Neural cell (in vitro differentiated cells): ENCODE data around the gene PCK1. TPM values are rescaled to one million over a fixed set of nuclear protein-coding genes. Genes with fewer than 3 reads are reported as not detected.

Experiments used
- H2AFZ ChIP-seq: fragments of 200-600, 300-800 bp; sonication (generic), shearing (Covaris generic); 2 replicates; pipeline ENCODE4 v1.6.0; 2014; ENCODE audit warnings: low read depth, mild to moderate bottlenecking, antibody characterized with exemption, low read length, moderate library complexity
- H3F3A ChIP-seq: fragments of 200-600 bp; shearing (Covaris generic); 2 replicates; pipeline ENCODE4 v1.6.1; 2016; ENCODE audit warnings: mild to moderate bottlenecking, moderate library complexity, mixed read lengths, antibody characterized with exemption, low read length; ENCODE audit not compliant: insufficient read depth, poor library complexity, severe bottlenecking
- H3K27ac ChIP-seq: fragments of 200-600, 300-800 bp; sonication (generic), shearing (Covaris generic); 2 replicates; pipeline ENCODE4 v1.5.1; 2014; ENCODE audit warnings: mild to moderate bottlenecking, low read length, moderate library complexity
- H3K27me3 ChIP-seq: fragments of 300-800, 200-600 bp; sonication (generic), shearing (Covaris generic); 2 replicates; pipeline ENCODE4 v1.6.0; 2014; ENCODE audit warnings: mild to moderate bottlenecking, low read depth, low read length, moderate library complexity; ENCODE audit not compliant: insufficient read depth
- H3K36me3 ChIP-seq: fragments of 300-800, 200-600 bp; sonication (generic), shearing (Covaris generic); 2 replicates; pipeline ENCODE4 v1.5.1; 2014; ENCODE audit warnings: mild to moderate bottlenecking, antibody characterized with exemption, low read length, moderate library complexity; ENCODE audit not compliant: insufficient read depth
- H3K4me2 ChIP-seq: fragments of 300-800, 200-600 bp; sonication (generic), shearing (Covaris generic); 2 replicates; pipeline ENCODE4 v1.6.0; 2014; ENCODE audit warnings: mild to moderate bottlenecking, low read length
- H3K4me3 ChIP-seq: fragments of 300-800, 200-600 bp; sonication (generic), shearing (Covaris generic); 2 replicates; pipeline ENCODE4 v1.5.1; 2014; ENCODE audit warnings: mild to moderate bottlenecking, low read length, moderate library complexity
- H3K79me2 ChIP-seq: fragments of 200-600 bp; shearing (Covaris generic); replicated peaks from 2 replicates; pipeline ENCODE4 v1.6.0; 2014; ENCODE audit warnings: mild to moderate bottlenecking, low read length, moderate library complexity; ENCODE audit not compliant: insufficient read depth
- H3K9ac ChIP-seq: fragments of 300-800, 200-600 bp; sonication (generic), shearing (Covaris generic); 2 replicates; pipeline ENCODE4 v1.6.1; 2016; ENCODE audit warnings: mild to moderate bottlenecking, low read length, mixed read lengths
- H3K9me2 ChIP-seq: fragments of 200-600 bp; shearing (Covaris generic); 2 replicates; pipeline ENCODE4 v1.6.1; 2016; ENCODE audit warnings: mild to moderate bottlenecking, low read length, mixed read lengths; ENCODE audit not compliant: insufficient read depth
- H3K9me3 ChIP-seq: fragments of 200-600, 300-800 bp; sonication (generic), shearing (Covaris generic); 2 replicates; pipeline ENCODE4 v1.6.1; 2016; ENCODE audit warnings: mild to moderate bottlenecking, mixed run types, low read length, moderate library complexity, mixed read lengths
- H4K20me1 ChIP-seq: fragments of 200-600 bp; shearing (Covaris generic); 2 replicates; pipeline ENCODE4 v1.6.1; 2016; ENCODE audit warnings: mild to moderate bottlenecking, mixed run types; ENCODE audit not compliant: insufficient read depth
- CTCF ChIP-seq: fragments of 450-650 bp; IDR thresholded peaks from 2 replicates; pipeline ENCODE4 v1.5.1; 2014; ENCODE audit warnings: antibody characterized with exemption, mild to moderate bottlenecking, moderate library complexity; ENCODE audit not compliant: poor library complexity, severe bottlenecking
- EP300 ChIP-seq: fragments of 450-650 bp; conservative IDR thresholded peaks from 2 replicates; pipeline ENCODE4 v1.6.1; 2014; ENCODE audit warnings: antibody characterized with exemption, mild to moderate bottlenecking, moderate library complexity; ENCODE audit not compliant: poor library complexity, severe bottlenecking
- EZH2 ChIP-seq: fragments of 200-600, 300-800 bp; shearing (Covaris generic), sonication (generic); IDR thresholded peaks from 2 replicates; pipeline ENCODE4 v1.6.1; 2014; ENCODE audit warnings: antibody characterized with exemption, low read length, borderline replicate concordance, mild to moderate bottlenecking; ENCODE audit not compliant: insufficient read depth, poor library complexity, severe bottlenecking
- MXI1 ChIP-seq: fragments of 450-650 bp; conservative IDR thresholded peaks from 2 replicates; pipeline ENCODE4 v1.6.1; 2014; ENCODE audit warnings: antibody characterized with exemption, mild to moderate bottlenecking; ENCODE audit not compliant: poor library complexity, severe bottlenecking
- POLR2AphosphoS5 ChIP-seq: IDR thresholded peaks from 2 replicates; pipeline ENCODE4 v1.6.1; 2012
- RAD21 ChIP-seq: fragments of 450-650 bp; conservative IDR thresholded peaks from 2 replicates; pipeline ENCODE4 v1.6.1; 2014; ENCODE audit warnings: antibody characterized with exemption, mild to moderate bottlenecking, moderate library complexity
- REST ChIP-seq: IDR thresholded peaks from 2 replicates; pipeline ENCODE4 v1.6.1; 2012; ENCODE audit warnings: borderline replicate concordance
- SMC3 ChIP-seq: fragments of 450-650 bp; conservative IDR thresholded peaks from 2 replicates; pipeline ENCODE4 v1.6.1; 2014; ENCODE audit warnings: antibody characterized with exemption, mild to moderate bottlenecking, moderate library complexity; ENCODE audit not compliant: poor library complexity
- TAF1 ChIP-seq: IDR thresholded peaks from 2 replicates; pipeline ENCODE4 v1.6.1; 2012; ENCODE audit warnings: low read depth
- polyA plus RNA-seq: library from polyadenylated mRNA; depleted of rRNA; stranded (reverse); fragments of >200 nt; gene quantifications from 2 replicates; pipeline ENCODE4 v1.2.3, GENCODE V29; 2014

Gene PCK1
- polyA plus RNA-seq, 1 donor from 2014 or later = 0.24 TPM

DNA sequence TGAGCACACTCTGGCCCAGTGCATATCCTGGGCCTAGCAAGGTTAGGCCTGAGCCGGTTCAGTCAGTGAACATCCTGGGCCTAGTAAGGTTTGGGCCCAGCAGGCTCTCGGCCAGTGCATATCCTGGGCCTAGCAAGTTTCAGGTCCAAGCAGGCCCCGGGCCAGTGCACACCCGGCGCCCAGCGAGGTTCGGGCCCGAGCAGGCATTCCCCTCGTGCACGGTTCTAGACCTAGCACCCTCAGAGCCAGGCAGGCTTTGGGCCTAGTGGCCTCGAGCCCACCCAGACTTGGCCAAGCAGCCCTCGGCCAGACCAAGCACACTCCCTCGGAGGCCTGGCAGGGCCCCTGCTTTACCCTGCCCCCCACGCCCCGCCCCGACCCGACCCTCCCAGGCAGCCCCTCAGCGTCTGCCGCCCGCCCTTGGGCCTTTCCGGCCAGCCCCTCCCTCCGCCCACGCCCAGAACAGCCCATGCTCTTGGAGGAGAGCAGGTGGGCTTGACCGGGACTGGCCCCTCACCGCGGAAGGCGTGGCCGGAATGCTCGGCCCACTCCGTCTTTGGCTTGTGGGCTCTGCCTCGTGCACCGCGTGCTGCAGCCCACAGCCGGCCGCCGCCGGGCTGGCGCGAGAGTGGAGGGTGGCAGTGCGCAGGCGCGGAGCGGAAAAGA lies 36.3 kb upstream of the PCK1 start, which contains the start of gene CTCFL:
TSS of gene CTCFL (minus strand) at position 630 of the 666 bp plus-strand sequence. CDS start 935 bp downstream, outside the sequence.
- H3K9ac ChIP-seq = no peak within 1 kb of the TSS
- H3F3A ChIP-seq = no peaks in the 10 kb centered on the region
- no peaks in the 10 kb centered on the region for H3K36me3 ChIP-seq
- no peaks in the 10 kb centered on the region for H4K20me1 ChIP-seq
- H3K27ac ChIP-seq = no peak within 1 kb of the TSS
- no peak within 1 kb of the TSS for H3K4me3 ChIP-seq
- H3K9me3 ChIP-seq = no peaks in the 10 kb centered on the region
- no peak within 1 kb of the TSS for H2AFZ ChIP-seq
- no peaks in the 10 kb centered on the region for H3K9me2 ChIP-seq
- H3K4me2 ChIP-seq = no peak within 1 kb of the TSS
- TF ChIP-seq CTCF (no peak), SMC3 (no peak), MXI1 (no peak), EZH2 (no peak), TAF1 (no peak), REST (no peak), RAD21 (no peak), EP300 (no peak), POLR2AphosphoS5 (no peak)
- no peaks in the 10 kb centered on the region for H3K79me2 ChIP-seq
- H3K27me3 ChIP-seq = no peaks in the 10 kb centered on the region

GRCh38 chr20:57525328-57526086 lies 35.4 kb upstream of the PCK1 start:
- no peaks in the 10 kb centered on the region for H3K9me2 ChIP-seq
- no peaks in the 10 kb centered on the region for H3F3A ChIP-seq
- H3K4me2 ChIP-seq = no peak overlapping the region
- no peak overlapping the region for H3K27ac ChIP-seq
- no peak overlapping the region for H3K4me3 ChIP-seq
- no peaks in the 10 kb centered on the region for H3K36me3 ChIP-seq
- H3K27me3 ChIP-seq = no peaks in the 10 kb centered on the region
- TF ChIP-seq MXI1 (no peak), REST (no peak), CTCF (no peak), SMC3 (no peak), POLR2AphosphoS5 (no peak), EZH2 (no peak), EP300 (no peak), RAD21 (no peak), TAF1 (no peak)
- no peak overlapping the region for H3K9ac ChIP-seq
- H3K79me2 ChIP-seq = no peaks in the 10 kb centered on the region
- H3K9me3 ChIP-seq = no peaks in the 10 kb centered on the region
- no peak overlapping the region for H2AFZ ChIP-seq
- H4K20me1 ChIP-seq = no peaks in the 10 kb centered on the region
